Stimulated activated naive B cell treated with anti-CD40 and anti-IgM and Interleukin-4, amounts not matched to agents 10 μg/mL and 1 μg/mL and 100 μg/mL, for 72 hours (primary cell): Measurements from ENCODE around the gene P3H4.
"Not testable (repeated sequence)": the region's sequence is repeated elsewhere in the genome, so short reads cannot be mapped to it uniquely, and the experiment has no call there.

Experiments used
- ATAC-seq, 2 donors: fragments of 150-1000 bp; cut with Tn5 transposase; replicated peaks; 2 replicates each; pipeline ENCODE4 v1.10.0; 2021; ENCODE audit warnings: moderate library complexity in 1 of 2
- DNase-seq: peaks from one replicate; pipeline ENCODE4 v3.0.0; 2021
- H3K27ac Mint-ChIP-seq: one replicate; pipeline ENCODE4 v1.8.0; 2022; ENCODE audit warnings: mild to moderate bottlenecking, mixed read lengths
- H3K27me3 Mint-ChIP-seq, 2 donors: one replicate each; pipeline ENCODE4 v1.8.0; 2022; ENCODE audit warnings: mixed read lengths in 2 of 2
- H3K36me3 Mint-ChIP-seq, 2 donors: one replicate each; pipeline ENCODE4 v1.8.0; 2022; ENCODE audit warnings: mixed read lengths in 2 of 2, mild to moderate bottlenecking in 1 of 2
- H3K4me1 Mint-ChIP-seq, 2 donors: one replicate each; pipeline ENCODE4 v1.8.0; 2022; ENCODE audit warnings: mixed read lengths in 2 of 2, mild to moderate bottlenecking in 1 of 2
- H3K4me3 Mint-ChIP-seq, 2 donors: one replicate each; pipeline ENCODE4 v1.8.0; 2022; ENCODE audit warnings: mild to moderate bottlenecking in 2 of 2, mixed read lengths in 2 of 2, moderate library complexity in 1 of 2
- H3K9me3 Mint-ChIP-seq, 2 donors: one replicate each; pipeline ENCODE4 v1.8.0; 2022; ENCODE audit warnings: mixed read lengths in 2 of 2, mild to moderate bottlenecking in 1 of 2

The P3H4 gene

DNA sequence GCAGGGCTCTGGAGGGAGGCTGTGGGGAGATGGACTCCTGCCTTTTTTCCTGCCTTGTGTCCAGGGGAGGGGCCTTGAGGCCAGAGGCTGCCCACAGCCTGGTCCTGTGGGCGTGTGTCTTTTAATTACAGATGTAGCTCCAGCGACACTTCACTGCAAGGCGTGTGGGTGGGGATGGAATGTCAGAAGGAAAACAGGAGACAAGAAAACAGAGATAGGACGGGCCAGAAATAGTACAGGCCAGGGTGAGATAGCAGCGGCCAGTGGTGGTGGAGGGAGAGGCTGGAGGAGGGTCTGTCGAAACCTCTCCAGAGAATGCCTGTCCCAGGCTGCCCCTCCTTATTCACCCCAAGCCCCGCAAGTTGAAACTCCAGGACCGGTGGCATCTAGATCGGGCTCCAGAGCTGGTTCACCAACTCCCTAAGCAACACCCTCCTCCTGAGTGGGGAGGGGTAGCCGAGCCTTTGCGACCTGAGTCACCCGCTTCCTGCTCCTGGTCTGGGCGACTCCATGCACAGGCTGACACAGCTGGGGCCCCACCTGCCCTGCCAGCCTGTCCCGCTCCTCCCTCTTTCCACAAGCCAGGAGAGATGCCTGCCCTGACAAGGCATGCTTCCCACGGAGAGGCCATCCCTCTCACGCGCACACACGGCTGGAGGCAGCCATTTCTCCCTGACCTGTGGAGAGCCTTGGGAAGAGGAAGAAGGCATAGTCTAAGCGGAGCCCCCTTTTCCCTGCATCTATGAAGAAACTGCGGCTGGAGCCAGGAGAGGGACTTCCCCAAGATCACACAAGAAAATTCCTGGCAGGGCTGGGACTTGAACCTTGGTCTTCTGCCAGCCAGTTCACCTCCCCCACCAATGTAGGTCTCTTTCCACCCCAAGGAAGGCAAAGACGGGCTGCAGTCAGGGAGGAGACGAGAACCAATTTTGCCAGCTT, 18.6 kb downstream of the P3H4 start:
- Mint-ChIP-seq H3K27me3 (no peaks in the 10 kb centered on the region), H3K36me3 (no peaks in the 10 kb centered on the region), H3K4me1 (peaks cover 0 to 8% of the 10 kb centered on the region in 2 donors), H3K27ac (no peak overlapping the region), H3K4me3 (no peak overlapping the region), H3K9me3 (no peaks in the 10 kb centered on the region)
- no peak for ATAC-seq
- no peak for DNase-seq

- peak overlapping the region; percentile 47 to 80 for H3K4me3 Mint-ChIP-seq
- no peak overlapping the region for H3K27ac Mint-ChIP-seq
- H3K27me3 Mint-ChIP-seq = no peaks in the 10 kb centered on the region
- no peaks in the 10 kb centered on the region for H3K9me3 Mint-ChIP-seq
- no peaks in the 10 kb centered on the region for H3K36me3 Mint-ChIP-seq
- peaks cover 33 to 50% of the 10 kb centered on the region in 2 donors for H3K4me1 Mint-ChIP-seq
- no peak for ATAC-seq
- no peak for DNase-seq
Observed at GRCh38 chr17:41787021-41787418, 24.7 kb downstream of the P3H4 start.

GRCh38 chr17:41786227-41787020, 25.3 kb downstream of the P3H4 start, which contains the start of gene JUP:
Gene JUP, minus strand, starts transcription at chr17:41786711. Its CDS starts 14,857 bp downstream, at chr17:41771854.
- no peaks in the 10 kb centered on the region for H3K27me3 Mint-ChIP-seq

DNA sequence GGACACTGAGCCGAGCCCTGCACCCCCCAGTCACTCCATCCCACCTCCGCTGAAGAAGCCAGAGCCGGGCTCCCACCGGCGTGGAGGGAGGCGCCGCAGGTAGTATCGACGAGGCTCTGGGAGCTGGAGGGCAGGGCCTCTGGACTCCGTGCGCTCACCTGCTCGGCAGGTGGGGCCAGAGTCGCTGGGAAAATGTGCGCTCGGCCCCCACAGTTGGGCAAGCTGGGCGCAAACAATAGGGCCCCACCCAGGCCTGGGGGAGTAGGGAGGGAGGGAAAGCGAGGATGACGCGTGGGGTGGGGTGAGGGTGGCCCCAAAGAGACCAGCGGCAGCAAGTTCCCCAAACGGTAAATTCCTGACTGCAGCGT, 25.9 kb downstream of the P3H4 start:
- H3K9me3 Mint-ChIP-seq = no peaks in the 10 kb centered on the region
- no peak for DNase-seq
- no peak overlapping the region for H3K27ac Mint-ChIP-seq
- peak overlapping the region; percentile 77 to 80 for H3K4me3 Mint-ChIP-seq
- H3K4me1 Mint-ChIP-seq = peaks cover 39 to 59% of the 10 kb centered on the region in 2 donors
- no peaks in the 10 kb centered on the region for H3K27me3 Mint-ChIP-seq
- ATAC-seq = peak; percentile 1
- H3K36me3 Mint-ChIP-seq = no peaks in the 10 kb centered on the region

More at GRCh38 chr17:41786227-41787020, 25.3 kb downstream of the P3H4 start, which contains the start of gene JUP:
- Mint-ChIP-seq H3K9me3 (no peaks in the 10 kb centered on the region), H3K27ac (peak within 1 kb of the TSS; percentile 1), H3K4me1 (peaks cover 39 to 56% of the 10 kb centered on the region in 2 donors), H3K36me3 (no peaks in the 10 kb centered on the region), H3K4me3 (peak within 1 kb of the TSS; percentile 77 to 80)
- DNase-seq (peak; percentile 98), ATAC-seq (peak; percentile 93 to 94)

GRCh38 chr17:41785091-41785858, 26.5 kb downstream of the P3H4 start:
- ATAC-seq (peak in 1 of 2 donors; percentile 0), DNase-seq (no peak)
- Mint-ChIP-seq H3K9me3 (no peaks in the 10 kb centered on the region), H3K4me3 (peak overlapping the region; percentile 77 to 80), H3K27ac (peak overlapping the region; percentile 1), H3K27me3 (no peaks in the 10 kb centered on the region), H3K36me3 (no peaks in the 10 kb centered on the region), H3K4me1 (peaks cover 39 to 59% of the 10 kb centered on the region in 2 donors)

DNA sequence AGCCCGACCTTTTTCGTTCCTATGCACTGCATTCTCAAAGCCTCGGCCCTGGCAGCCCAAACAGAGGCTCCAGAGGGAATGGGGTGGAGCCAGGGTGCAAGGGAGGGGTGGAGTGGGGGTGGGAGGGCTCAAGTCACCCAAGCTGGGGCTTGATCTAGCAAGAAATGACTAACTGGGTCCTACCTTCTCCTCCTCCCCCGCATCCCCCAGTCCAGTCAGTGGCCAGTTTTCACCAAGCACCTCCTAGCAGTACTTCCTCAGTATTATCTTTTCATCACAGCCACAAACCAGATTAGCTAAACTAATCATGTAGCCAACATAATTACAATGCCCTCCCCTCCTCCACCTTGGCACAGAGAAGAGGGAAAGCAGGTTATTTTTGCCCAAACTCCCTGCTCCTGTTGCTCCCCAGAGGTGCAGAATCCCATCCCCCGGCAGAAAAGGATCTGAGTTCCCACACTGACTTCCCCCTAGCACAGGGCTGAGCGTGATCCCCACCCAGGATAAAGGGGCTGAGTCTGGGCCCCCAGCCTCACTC, 27.5 kb downstream of the P3H4 start:
- peak; percentile 12 to 22 for ATAC-seq
- no peak overlapping the region for H3K27ac Mint-ChIP-seq
- peaks cover 39 to 62% of the 10 kb centered on the region in 2 donors for H3K4me1 Mint-ChIP-seq
- no peaks in the 10 kb centered on the region for H3K27me3 Mint-ChIP-seq
- H3K9me3 Mint-ChIP-seq = no peaks in the 10 kb centered on the region
- peak overlapping the region; percentile 77 to 80 for H3K4me3 Mint-ChIP-seq
- no peaks in the 10 kb centered on the region for H3K36me3 Mint-ChIP-seq
- no peak for DNase-seq

GRCh38 chr17:41782142-41782541, 29.6 kb downstream of the P3H4 start:
- peak overlapping the region; percentile 60 for H3K27ac Mint-ChIP-seq
- no peak for DNase-seq
- no peaks in the 10 kb centered on the region for H3K27me3 Mint-ChIP-seq
- ATAC-seq = no peak
- H3K4me3 Mint-ChIP-seq = no peak overlapping the region
- no peaks in the 10 kb centered on the region for H3K9me3 Mint-ChIP-seq
- H3K4me1 Mint-ChIP-seq = peaks cover 32 to 69% of the 10 kb centered on the region in 2 donors
- H3K36me3 Mint-ChIP-seq = no peaks in the 10 kb centered on the region

DNA sequence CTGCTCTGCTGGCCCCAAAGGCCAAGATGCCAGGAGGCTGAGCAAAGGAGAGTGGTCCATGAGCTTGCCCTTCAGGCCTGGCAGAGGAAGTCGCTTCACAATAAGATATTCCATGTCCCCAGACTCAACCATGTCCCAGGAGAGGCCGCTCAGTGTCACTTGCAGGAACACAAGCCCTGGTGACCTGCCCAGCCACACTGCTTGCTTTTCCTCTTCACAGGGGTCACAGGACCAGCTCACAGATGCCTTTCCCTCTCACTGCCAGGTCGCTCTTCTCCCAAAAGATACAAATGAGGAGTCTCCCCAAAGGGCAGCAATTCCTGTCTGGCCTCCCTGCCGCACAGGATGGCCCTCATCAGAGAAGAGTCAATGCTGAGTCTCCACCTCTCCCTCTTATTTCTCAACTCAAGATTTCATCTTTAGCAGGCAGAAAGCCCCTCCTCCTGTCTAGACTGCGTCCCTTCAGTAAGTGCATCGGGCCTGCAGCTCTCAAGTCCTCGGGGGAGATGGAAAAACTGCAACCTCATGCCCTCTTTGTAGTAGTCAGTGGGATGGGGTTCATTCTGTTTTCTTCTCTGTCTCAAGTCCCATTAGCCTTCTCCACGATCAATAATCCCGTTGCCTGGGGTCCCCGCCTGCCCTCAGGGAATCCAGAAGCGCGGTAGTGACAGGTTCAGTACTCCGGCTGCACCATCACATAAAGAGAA, 30.2 kb downstream of the P3H4 start:
- Mint-ChIP-seq H3K27me3 (no peaks in the 10 kb centered on the region), H3K27ac (peak overlapping the region; percentile 60), H3K36me3 (no peaks in the 10 kb centered on the region), H3K9me3 (no peaks in the 10 kb centered on the region), H3K4me3 (no peak overlapping the region), H3K4me1 (peaks cover 32 to 64% of the 10 kb centered on the region in 2 donors)
- ATAC-seq (no peak), DNase-seq (no peak)

DNA sequence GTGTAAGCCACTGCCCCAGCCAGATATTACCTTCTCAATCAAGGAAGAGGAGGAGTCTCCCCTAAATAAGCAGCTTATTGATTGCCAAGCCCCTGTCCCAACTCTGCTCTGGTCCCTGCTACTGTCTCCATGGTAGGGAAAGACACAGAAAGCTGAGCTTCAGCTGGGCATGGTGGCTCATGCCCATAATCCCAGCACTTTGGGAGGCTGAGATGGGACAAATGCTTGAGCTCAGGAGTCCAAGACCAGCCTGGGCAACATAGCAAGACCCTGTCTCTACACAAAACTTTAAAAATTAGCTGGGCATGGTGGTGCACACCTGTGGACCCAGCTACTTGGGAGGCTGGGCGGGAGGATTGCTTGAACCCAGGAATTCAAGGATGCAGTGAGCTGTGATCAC, 31.8 kb downstream of the P3H4 start:
- Mint-ChIP-seq H3K36me3 (peaks cover 0 to 3% of the 10 kb centered on the region in 2 donors), H3K4me1 (peaks cover 26 to 55% of the 10 kb centered on the region in 2 donors), H3K27me3 (no peaks in the 10 kb centered on the region), H3K9me3 (no peaks in the 10 kb centered on the region), H3K4me3 (no peak overlapping the region), H3K27ac (no peak overlapping the region)
- no peak for ATAC-seq
- DNase-seq = no peak

- Mint-ChIP-seq H3K4me3 (no peak overlapping the region), H3K27ac (no peak overlapping the region), H3K9me3 (no peaks in the 10 kb centered on the region), H3K27me3 (no peaks in the 10 kb centered on the region), H3K36me3 (peaks cover 0 to 3% of the 10 kb centered on the region in 2 donors), H3K4me1 (peaks cover 18 to 42% of the 10 kb centered on the region in 2 donors)
- no peak for ATAC-seq
- DNase-seq = no peak
Observed at GRCh38 chr17:41777574-41778188, 34.1 kb downstream of the P3H4 start.

GRCh38 chr17:41777157-41777573, 34.6 kb downstream of the P3H4 start:
- Mint-ChIP-seq H3K27me3 (no peaks in the 10 kb centered on the region), H3K4me1 (peaks cover 17 to 41% of the 10 kb centered on the region in 2 donors), H3K27ac (no peak overlapping the region), H3K9me3 (no peaks in the 10 kb centered on the region), H3K36me3 (peaks cover 0 to 3% of the 10 kb centered on the region in 2 donors), H3K4me3 (no peak overlapping the region)
- no peak for DNase-seq
- ATAC-seq = no peak

GRCh38 chr17:41776262-41776900, 35.4 kb downstream of the P3H4 start:
- not testable (repeated sequence) for H3K9me3 Mint-ChIP-seq, H3K4me3 Mint-ChIP-seq, DNase-seq, H3K36me3 Mint-ChIP-seq, ATAC-seq, H3K27me3 Mint-ChIP-seq
- H3K27ac Mint-ChIP-seq = peak overlapping the region; percentile 79
- H3K4me1 Mint-ChIP-seq = peaks cover 13 to 39% of the 10 kb centered on the region in 2 donors
